Measurements from ENCODE around the gene GRID2IP. TPM values are rescaled to one million over a fixed set of nuclear protein-coding genes. Genes with fewer than 3 reads are reported as not detected.

The GRID2IP gene
- total and polyA plus RNA-seq, 10 of the 15 experiments (the other 5 are each of a cell fraction or from before 2014, with no cell fraction given) = not detected

DNA sequence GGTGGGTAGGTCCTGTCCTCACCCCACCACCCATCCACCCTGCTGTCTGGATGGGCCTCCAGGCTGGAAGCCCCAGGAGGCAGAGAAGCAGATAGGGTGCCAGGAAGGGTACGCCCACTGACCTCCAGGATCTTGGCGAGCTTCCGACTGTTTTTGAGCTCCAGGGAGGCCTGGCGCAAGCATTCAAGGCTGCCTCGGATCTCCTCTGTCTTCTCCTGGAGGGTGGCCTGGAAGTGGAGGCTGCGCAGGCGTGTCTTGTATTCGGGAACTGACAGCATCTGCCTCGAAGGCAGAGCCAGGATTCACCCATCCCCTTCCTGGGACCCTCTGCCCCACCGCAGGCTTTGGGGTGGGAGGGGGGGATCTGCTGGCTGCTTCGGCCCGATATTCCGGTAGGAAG is 48.4 kb downstream of the GRID2IP start (continued):
- no peak for TF ChIP-seq HSF1 (IDR thresholded peaks at IDR 0.05; ENCODE audit: low read depth, low read length)
- TF ChIP-seq KAT2A (conservative IDR thresholded peaks at IDR 0.05; ENCODE audit: control insufficient read depth, low read depth, low read length) = no peak
- no peak for TF ChIP-seq CUX1 (IDR thresholded peaks at IDR 0.05; ENCODE audit: insufficient replicate concordance, low read depth, low read length)
- TF ChIP-seq E2F4 (IDR thresholded peaks at IDR 0.05; ENCODE audit: low read depth, low read length) = no peak

All from GM12878 (cell line).